Prostate gland (tissue), 2 donors: Measurements from ENCODE around the gene PPP2R2D.

Experiments
- CTCF ChIP-seq, 4 experiments: fragments of 200-600 bp in 2 of 4; fragments of 450-650 bp in 2 of 4; sonication (generic) in 2 of 4; IDR thresholded peaks; 1 replicate in 3 of 4; 2 replicates in 1 of 4; pipeline ENCODE4 v1.5.1; 2016 to 2019; ENCODE audit warnings: antibody characterized with exemption in 4 of 4, mild to moderate bottlenecking in 2 of 4, moderate library complexity in 2 of 4
- POLR2A ChIP-seq: fragments of 450-650 bp; IDR thresholded peaks from one replicate; pipeline ENCODE4 v1.6.1; 2016; ENCODE audit warnings: antibody characterized with exemption, mild to moderate bottlenecking
- POLR2AphosphoS5 ChIP-seq: sonication (generic); formaldehyde crosslinking; IDR thresholded peaks from one replicate; pipeline ENCODE4 v1.6.1; 2017; ENCODE audit warnings: antibody characterized with exemption

- TF ChIP-seq POLR2A (no peak), CTCF (IDR thresholded peaks at IDR 0.05) (no peak), POLR2AphosphoS5 (no peak)
These were observed 49.5 kb upstream of the PPP2R2D start for GRCh38 chr10:131851346-131851745.
